ENCODE measurements around the gene C16orf54.
"Not testable (repeated sequence)": the region's sequence is repeated elsewhere in the genome, so short reads cannot be mapped to it uniquely, and the experiment has no call there.

- TF ChIP-seq POLR2A, CTCF (IDR thresholded peaks at IDR 0.05): not testable (repeated sequence)
Observed at GRCh38 chr16:29709657-29710056, 36.1 kb downstream of the C16orf54 start.
